ENCODE data around the gene ZNF587B. TPM values are rescaled to one million over a fixed set of nuclear protein-coding genes. Genes with fewer than 3 reads are reported as not detected.
"Not testable (repeated sequence)": the region's sequence is repeated elsewhere in the genome, so short reads cannot be mapped to it uniquely, and the experiment has no call there.

The ZNF587B gene
- 15.3 and 16.3 TPM in 2 replicates for total RNA-seq

DNA sequence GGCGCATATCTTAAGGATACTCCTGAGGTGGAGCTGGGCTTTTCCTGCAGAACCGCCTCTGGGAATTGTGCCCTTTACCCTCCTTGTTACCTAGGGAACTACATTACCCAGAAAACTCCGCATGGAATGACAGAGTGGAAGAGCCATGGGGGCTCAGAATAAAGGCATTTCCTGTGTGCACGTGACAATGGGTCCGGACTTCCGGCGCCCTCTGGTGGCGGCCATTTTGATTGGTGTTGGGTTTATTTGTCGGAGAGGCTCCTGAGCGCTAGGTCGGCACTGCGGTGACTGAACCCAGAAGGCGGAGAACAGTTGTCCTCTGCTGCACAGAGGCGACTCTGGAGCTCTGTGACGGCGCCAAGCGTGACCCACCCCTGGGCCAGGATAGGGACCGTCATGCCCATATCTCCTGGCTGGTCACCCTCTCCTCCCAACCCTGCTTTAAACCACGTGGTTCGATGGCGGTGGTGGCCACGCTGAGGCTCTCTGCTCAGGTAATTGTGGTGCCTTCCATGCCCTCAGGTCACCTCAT, at the start of gene ZNF587B:
Gene ZNF587B, plus strand, starts transcription at position 229 of the 532 bp plus-strand sequence. Its CDS starts 230 bp downstream, at position 459.
- TF ChIP-seq, protein P1, sequence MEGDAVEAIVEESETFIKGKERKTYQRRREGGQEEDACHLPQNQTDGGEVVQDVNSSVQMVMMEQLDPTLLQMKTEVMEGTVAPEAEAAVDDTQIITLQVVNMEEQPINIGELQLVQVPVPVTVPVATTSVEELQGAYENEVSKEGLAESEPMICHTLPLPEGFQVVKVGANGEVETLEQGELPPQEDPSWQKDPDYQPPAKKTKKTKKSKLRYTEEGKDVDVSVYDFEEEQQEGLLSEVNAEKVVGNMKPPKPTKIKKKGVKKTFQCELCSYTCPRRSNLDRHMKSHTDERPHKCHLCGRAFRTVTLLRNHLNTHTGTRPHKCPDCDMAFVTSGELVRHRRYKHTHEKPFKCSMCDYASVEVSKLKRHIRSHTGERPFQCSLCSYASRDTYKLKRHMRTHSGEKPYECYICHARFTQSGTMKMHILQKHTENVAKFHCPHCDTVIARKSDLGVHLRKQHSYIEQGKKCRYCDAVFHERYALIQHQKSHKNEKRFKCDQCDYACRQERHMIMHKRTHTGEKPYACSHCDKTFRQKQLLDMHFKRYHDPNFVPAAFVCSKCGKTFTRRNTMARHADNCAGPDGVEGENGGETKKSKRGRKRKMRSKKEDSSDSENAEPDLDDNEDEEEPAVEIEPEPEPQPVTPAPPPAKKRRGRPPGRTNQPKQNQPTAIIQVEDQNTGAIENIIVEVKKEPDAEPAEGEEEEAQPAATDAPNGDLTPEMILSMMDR (IDR thresholded peaks at IDR 0.05; ENCODE audit: insufficient read depth, low read length, poor library complexity, severe bottlenecking): peak; percentile 48
- H3K27me3 ChIP-seq (ENCODE audit: control insufficient read depth, insufficient read depth, low read length): no peaks in the 10 kb centered on the region
- peak within 1 kb of the TSS; percentile 52 for H3K4me3 ChIP-seq (ENCODE audit: low read depth, low read length)
- H3K36me3 ChIP-seq (ENCODE audit: control insufficient read depth, insufficient read depth, low read length): no peaks in the 10 kb centered on the region
- DNase-seq (ENCODE audit: low read depth): no peak

DNA sequence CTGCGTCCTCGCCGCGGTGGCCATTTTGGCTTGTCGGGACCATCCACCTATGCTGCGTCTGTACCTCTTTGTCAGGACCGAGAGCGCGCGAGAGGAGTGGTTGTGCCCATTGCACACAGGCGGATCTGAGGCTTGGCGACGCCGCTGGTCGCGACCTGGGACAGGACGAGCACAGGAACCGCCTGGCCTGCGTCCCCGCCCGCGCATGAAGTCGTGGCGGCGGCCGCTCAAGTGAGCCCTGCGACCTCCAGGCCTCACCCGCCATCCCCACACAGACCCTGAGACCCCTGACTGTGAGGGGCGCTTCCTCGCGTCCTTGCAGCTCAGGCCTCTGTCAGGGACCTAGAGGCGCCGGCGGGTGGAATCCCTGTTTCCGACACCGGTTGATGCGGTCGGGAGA, 43.8 kb upstream of the ZNF587B start:
- H3K36me3 ChIP-seq (ENCODE audit: control insufficient read depth, insufficient read depth, low read length): peaks cover 1% of the 10 kb centered on the region
- H3K27me3 ChIP-seq (ENCODE audit: control insufficient read depth, insufficient read depth, low read length): no peaks in the 10 kb centered on the region
- TF ChIP-seq, protein P1 (IDR thresholded peaks at IDR 0.05; ENCODE audit: insufficient read depth, low read length, poor library complexity, severe bottlenecking): no peak
- no peak overlapping the region for H3K4me3 ChIP-seq (ENCODE audit: low read depth, low read length)
- DNase-seq (ENCODE audit: low read depth): no peak

DNA sequence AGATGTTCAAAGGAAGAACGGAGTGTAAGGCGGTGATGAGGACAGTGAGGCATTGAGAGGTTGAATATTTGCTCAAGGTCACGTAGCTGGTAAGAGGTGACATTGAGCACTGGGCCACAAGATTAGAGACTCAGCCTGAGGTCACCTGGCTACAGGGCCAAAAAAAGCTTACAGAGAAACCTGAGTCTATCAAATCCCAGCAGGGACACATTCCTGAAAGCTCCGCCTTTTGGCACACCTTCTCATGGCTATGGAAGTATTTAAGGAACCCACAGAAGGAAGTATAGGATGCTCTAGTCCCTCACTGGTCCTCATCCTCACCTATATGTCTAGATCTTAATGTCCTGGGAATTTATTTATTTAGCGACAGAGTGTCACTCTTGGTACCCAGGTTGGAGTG, 43.2 kb upstream of the ZNF587B start:
- Histone ChIP-seq H3K36me3 (ENCODE audit: control insufficient read depth, insufficient read depth, low read length) (peaks cover 1% of the 10 kb centered on the region), H3K27me3 (ENCODE audit: control insufficient read depth, insufficient read depth, low read length) (no peaks in the 10 kb centered on the region), H3K4me3 (ENCODE audit: low read depth, low read length) (no peak overlapping the region)
- DNase-seq (ENCODE audit: low read depth): no peak
- TF ChIP-seq, protein P1 (IDR thresholded peaks at IDR 0.05; ENCODE audit: insufficient read depth, low read length, poor library complexity, severe bottlenecking): no peak

DNA sequence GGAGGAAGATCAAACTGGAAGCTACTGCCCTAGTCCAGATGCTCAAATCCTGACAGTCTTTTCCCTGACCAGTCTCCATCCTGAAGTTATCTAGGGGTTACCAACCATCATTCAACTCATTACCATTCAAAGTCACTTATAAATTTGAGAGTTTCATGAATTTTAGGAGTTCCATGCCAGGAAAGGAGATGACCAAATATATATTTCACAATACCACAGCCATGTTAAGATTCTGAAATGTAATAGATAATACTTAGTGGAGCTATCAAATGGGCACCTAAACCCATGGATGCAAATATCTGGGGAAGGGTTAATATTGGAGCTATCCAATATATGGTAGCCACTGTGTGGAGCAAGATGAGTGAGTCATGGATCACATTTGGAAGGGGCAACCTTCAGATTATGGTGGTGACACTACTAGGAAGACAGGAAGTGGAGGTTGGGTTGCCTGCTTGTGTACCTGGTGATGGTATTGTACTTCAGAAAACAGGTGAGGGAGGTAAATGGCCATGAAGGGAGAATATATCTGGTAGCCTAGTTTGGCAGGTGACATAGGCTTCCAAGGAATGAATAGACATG, 41.9 kb upstream of the ZNF587B start:
- DNase-seq (ENCODE audit: low read depth): no peak
- TF ChIP-seq, protein P1 (IDR thresholded peaks at IDR 0.05; ENCODE audit: insufficient read depth, low read length, poor library complexity, severe bottlenecking): no peak
- Histone ChIP-seq H3K27me3 (ENCODE audit: control insufficient read depth, insufficient read depth, low read length) (no peaks in the 10 kb centered on the region), H3K4me3 (ENCODE audit: low read depth, low read length) (no peak overlapping the region), H3K36me3 (ENCODE audit: control insufficient read depth, insufficient read depth, low read length) (peaks cover 1% of the 10 kb centered on the region)

DNA sequence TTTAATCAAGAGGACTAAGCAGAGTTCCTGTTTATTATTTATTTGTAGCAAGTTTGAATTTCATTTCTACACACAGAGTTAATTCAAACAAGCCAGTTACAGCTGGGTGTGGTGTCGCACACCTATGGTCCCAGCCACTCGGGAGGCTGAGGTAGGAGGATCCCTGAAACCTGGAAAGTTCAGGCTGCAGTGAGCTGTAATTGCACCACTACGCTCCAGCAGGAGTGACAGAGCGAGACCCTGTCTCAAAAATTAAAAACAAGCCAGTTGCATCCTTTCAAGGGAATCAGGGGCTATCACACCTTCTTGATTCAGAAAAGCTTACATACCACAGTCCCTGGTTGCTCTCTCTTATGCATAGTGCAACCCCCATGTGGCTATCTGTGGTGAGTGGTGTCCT, 40.8 kb upstream of the ZNF587B start:
- H3K36me3 ChIP-seq (ENCODE audit: control insufficient read depth, insufficient read depth, low read length): peaks cover 1% of the 10 kb centered on the region
- DNase-seq (ENCODE audit: low read depth): no peak
- no peak overlapping the region for H3K4me3 ChIP-seq (ENCODE audit: low read depth, low read length)
- TF ChIP-seq, protein P1 (IDR thresholded peaks at IDR 0.05; ENCODE audit: insufficient read depth, low read length, poor library complexity, severe bottlenecking): no peak
- no peaks in the 10 kb centered on the region for H3K27me3 ChIP-seq (ENCODE audit: control insufficient read depth, insufficient read depth, low read length)

DNA sequence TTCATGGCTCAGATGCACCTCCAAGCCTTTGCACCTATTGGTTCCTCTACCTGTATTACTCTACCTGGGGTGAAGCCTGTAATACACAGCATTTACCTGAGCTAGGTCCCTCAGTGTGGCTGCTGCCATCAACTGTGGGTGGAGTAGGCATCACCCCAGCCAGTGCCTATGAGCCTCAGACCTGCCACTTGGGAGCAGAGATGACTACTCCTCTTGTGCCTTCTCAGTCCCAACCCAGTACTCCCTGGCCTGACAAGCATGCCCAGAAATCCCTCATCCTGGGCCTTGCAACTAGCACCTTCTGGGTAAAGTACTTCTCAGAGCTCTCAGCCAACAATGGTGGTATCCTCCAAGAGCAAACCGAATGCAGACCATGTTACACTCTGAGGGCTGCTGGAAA, 33.5 kb upstream of the ZNF587B start:
- H3K27me3 ChIP-seq (ENCODE audit: control insufficient read depth, insufficient read depth, low read length); DNase-seq (ENCODE audit: low read depth); H3K36me3 ChIP-seq (ENCODE audit: control insufficient read depth, insufficient read depth, low read length); H3K4me3 ChIP-seq (ENCODE audit: low read depth, low read length): not testable (repeated sequence)
